ENCODE data around the gene BOC. TPM values are rescaled to one million over a fixed set of nuclear protein-coding genes. Genes with fewer than 3 reads are reported as not detected.

Gene BOC
- total and polyA plus RNA-seq, 2 of the 13 experiments (the other 11 are each of a cell fraction or from before 2014, with no cell fraction given): 0.04 TPM; not detected in 1

- Histone ChIP-seq H3K79me2 (ENCODE audit: insufficient read depth, low read length) (no peaks in the 10 kb centered on the region), H3K27ac (ENCODE audit: extremely low read length, insufficient read depth, low read length) (no peak overlapping the region), H4K20me1 (ENCODE audit: insufficient read depth, low read length) (no peaks in the 10 kb centered on the region), H3K9ac (ENCODE audit: insufficient read depth, low read depth, low read length) (no peak overlapping the region), H3K4me1 (ENCODE audit: insufficient read depth, low read length) (peaks cover 21% of the 10 kb centered on the region), H3K4me3 (replicated peaks in 1 of 3; ENCODE audit: insufficient read depth in 1 of 3, low read depth in 2 of 3, low read length in 3 of 3) (no peak overlapping the region), H3K27me3 (ENCODE audit: control insufficient read depth in 1 of 2, insufficient read depth in 2 of 2, low read length in 2 of 2) (peaks cover 11 to 62% of the 10 kb centered on the region in 2 experiments), H3K9me3 (ENCODE audit: low read length) (no peaks in the 10 kb centered on the region), H3K4me2 (ENCODE audit: low read depth, low read length) (no peak overlapping the region), H3K36me3 (replicated peaks in 1 of 2; ENCODE audit: control insufficient read depth in 1 of 2, insufficient read depth in 2 of 2, low read length in 2 of 2) (no peaks in the 10 kb centered on the region), H2AFZ (ENCODE audit: low read length) (no peak overlapping the region)
- FAIRE-seq (no peak), DNase-seq (ENCODE audit: low spot score) (no peak), ATAC-seq (no peak)
- BruUV-seq (replicated peaks): no TSS peak
- WGBS (ENCODE audit: low lambda C conversion rate): 41% methylated on average over 7 of the region's 7 CpGs
- in situ Hi-C loops (cut with HindIII; ENCODE audit: extremely low pct_ligation_motif_present, low pct_unique_long_range_greater_than_20kb) (no loop called here), intact Hi-C loops (cut with micrococcal nuclease; ENCODE audit: unreplicated experiment) (no loop called here)
- ChIA-PET CTCF (ENCODE audit: low intra/inter-chr PET ratio, low total read pairs) (no interaction called here), POLR2A (no interaction called here)
- TF ChIP-seq KLF6 (CRISPR knock-in tag; IDR thresholded peaks at IDR 0.05) (no peak), ZNF510 (CRISPR knock-in tag; IDR thresholded peaks at IDR 0.05; ENCODE audit: low read depth) (no peak), ZC3H13 (CRISPR knock-in tag; IDR thresholded peaks at IDR 0.05) (no peak), PCBP2 (optimal IDR thresholded peaks at IDR 0.05; ENCODE audit: low read depth, low read length, poor library complexity, severe bottlenecking) (no peak), PHB2 (IDR thresholded peaks at IDR 0.05; ENCODE audit: partially characterized antibody) (no peak), TAF15 (IDR thresholded peaks at IDR 0.05; ENCODE audit: low read depth, low read length, poor library complexity, severe bottlenecking) (no peak), NFKBIZ (CRISPR knock-in tag; IDR thresholded peaks at IDR 0.05) (no peak), TOPORS (CRISPR knock-in tag; IDR thresholded peaks at IDR 0.05) (no peak), ZNF446 (CRISPR knock-in tag; IDR thresholded peaks at IDR 0.05) (no peak), SCMH1 (CRISPR knock-in tag; IDR thresholded peaks at IDR 0.05; ENCODE audit: borderline replicate concordance) (no peak), SIN3A (IDR thresholded peaks at IDR 0.05; ENCODE audit: borderline replicate concordance, low read depth, low read length) (no peak), ESRRA (CRISPR knock-in tag; IDR thresholded peaks at IDR 0.05; ENCODE audit: low read depth) (no peak)
- TF ChIP-seq, protein P1, sequence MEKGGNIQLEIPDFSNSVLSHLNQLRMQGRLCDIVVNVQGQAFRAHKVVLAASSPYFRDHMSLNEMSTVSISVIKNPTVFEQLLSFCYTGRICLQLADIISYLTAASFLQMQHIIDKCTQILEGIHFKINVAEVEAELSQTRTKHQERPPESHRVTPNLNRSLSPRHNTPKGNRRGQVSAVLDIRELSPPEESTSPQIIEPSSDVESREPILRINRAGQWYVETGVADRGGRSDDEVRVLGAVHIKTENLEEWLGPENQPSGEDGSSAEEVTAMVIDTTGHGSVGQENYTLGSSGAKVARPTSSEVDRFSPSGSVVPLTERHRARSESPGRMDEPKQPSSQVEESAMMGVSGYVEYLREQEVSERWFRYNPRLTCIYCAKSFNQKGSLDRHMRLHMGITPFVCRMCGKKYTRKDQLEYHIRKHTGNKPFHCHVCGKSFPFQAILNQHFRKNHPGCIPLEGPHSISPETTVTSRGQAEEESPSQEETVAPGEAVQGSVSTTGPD (CRISPR knock-in tag; IDR thresholded peaks at IDR 0.05): no peak
- TF ChIP-seq, protein P2, sequence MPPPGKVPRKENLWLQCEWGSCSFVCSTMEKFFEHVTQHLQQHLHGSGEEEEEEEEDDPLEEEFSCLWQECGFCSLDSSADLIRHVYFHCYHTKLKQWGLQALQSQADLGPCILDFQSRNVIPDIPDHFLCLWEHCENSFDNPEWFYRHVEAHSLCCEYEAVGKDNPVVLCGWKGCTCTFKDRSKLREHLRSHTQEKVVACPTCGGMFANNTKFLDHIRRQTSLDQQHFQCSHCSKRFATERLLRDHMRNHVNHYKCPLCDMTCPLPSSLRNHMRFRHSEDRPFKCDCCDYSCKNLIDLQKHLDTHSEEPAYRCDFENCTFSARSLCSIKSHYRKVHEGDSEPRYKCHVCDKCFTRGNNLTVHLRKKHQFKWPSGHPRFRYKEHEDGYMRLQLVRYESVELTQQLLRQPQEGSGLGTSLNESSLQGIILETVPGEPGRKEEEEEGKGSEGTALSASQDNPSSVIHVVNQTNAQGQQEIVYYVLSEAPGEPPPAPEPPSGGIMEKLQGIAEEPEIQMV (CRISPR knock-in tag; IDR thresholded peaks at IDR 0.05; ENCODE audit: low read depth): no peak
These were observed 2.7 kb downstream of the BOC start for GRCh38 chr3:113213896-113214587.

Data from HepG2 (cell line).